ENCODE data around the gene LDB2.

The LDB2 gene

GRCh38 chr4:16884673-16885460, 13.6 kb downstream of the LDB2 start:
- TF ChIP-seq CTCF (IDR thresholded peaks at IDR 0.05; ENCODE audit: low read depth, low read length, missing control alignments), result no peak
- no peak overlapping the region for H3K4me3 ChIP-seq (ENCODE audit: low read depth, low read length)
- DNase-seq (ENCODE audit: low read depth), result no peak

DNA sequence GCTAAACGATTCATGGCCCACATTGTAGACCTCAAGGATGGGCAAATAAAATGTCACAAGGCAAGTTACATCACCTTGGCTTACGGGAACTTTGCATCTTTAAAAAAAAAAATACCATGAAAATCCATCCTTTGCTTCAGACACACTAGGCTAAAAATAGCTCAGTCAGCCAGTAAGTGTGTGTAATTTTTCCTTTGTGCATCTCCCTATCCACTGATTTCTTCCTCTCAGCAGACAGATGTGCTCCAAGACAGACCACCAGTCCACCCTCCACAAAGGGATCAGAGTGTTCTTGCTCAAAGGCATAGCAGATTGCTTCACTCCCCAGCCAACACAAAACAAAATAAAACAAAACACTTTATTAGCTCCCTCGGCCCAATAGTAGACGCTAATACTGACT, 14.6 kb downstream of the LDB2 start:
- DNase-seq (ENCODE audit: low read depth), result no peak
- no peak for TF ChIP-seq CTCF (IDR thresholded peaks at IDR 0.05; ENCODE audit: low read depth, low read length, missing control alignments)
- H3K4me3 ChIP-seq (ENCODE audit: low read depth, low read length), result no peak overlapping the region

DNA sequence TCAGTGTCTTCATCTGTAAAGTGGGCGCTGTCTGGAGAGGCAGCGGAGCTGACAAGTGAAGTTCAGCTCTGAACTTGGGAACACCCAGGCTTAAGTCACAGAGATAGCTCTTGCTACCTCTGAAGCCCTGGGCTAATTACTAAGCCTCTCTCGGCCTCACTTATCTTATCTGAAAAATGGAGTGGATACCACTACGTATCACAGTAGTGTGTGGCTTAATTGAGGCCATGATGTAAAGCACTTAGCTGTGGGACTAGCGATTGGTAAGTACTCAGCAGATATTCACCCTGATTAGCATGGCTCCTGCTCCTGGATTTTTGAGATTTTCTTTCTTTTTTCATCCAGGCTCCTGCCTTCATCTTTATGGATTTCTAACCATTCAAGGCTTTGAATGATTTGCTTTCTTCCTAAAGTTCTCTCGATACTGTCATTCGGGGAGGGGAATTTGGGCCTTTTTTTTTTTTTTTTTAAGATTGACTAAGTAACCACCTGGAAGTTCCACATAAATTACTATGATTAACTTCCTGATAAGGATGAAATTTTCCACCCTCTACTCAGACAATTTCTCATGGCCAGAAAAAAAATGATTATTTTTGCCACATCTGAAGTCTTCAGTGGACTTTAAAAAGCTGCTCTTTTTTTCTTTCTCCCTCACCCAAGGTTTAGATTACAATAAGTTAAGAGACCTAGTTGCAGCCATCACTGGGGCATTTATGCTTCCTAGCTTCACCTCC, 17.1 kb downstream of the LDB2 start:
- H3K4me3 ChIP-seq (ENCODE audit: low read depth, low read length), result no peak overlapping the region
- no peak for DNase-seq (ENCODE audit: low read depth)
- TF ChIP-seq CTCF (IDR thresholded peaks at IDR 0.05; ENCODE audit: low read depth, low read length, missing control alignments), result no peak

DNA sequence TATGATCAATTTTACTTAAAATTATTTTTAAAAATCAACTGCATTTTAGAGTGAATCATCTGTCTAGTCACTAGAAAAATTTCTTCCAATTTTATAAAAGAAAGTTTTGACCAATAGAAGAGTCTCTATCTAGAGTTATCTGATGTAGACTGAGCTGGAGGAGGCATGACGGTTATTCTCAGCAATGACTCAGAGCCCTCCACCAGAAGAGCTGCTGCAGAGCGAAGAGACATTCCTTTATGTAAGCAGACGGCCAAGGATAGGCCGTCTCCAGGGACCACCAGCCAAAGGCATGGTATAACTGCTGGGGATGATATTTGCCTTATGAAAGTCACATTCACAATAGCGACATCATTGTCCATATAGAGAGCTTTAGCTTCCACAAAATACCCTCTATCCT, 23.0 kb downstream of the LDB2 start:
- TF ChIP-seq CTCF (IDR thresholded peaks at IDR 0.05; ENCODE audit: low read depth, low read length, missing control alignments), result no peak
- DNase-seq (ENCODE audit: low read depth), result no peak
- no peak overlapping the region for H3K4me3 ChIP-seq (ENCODE audit: low read depth, low read length)

- DNase-seq (ENCODE audit: low read depth), result no peak
- TF ChIP-seq CTCF (IDR thresholded peaks at IDR 0.05; ENCODE audit: low read depth, low read length, missing control alignments), result no peak
- H3K4me3 ChIP-seq (ENCODE audit: low read depth, low read length), result no peak overlapping the region
These were observed 28.7 kb downstream of the LDB2 start for GRCh38 chr4:16869594-16870245.

DNA sequence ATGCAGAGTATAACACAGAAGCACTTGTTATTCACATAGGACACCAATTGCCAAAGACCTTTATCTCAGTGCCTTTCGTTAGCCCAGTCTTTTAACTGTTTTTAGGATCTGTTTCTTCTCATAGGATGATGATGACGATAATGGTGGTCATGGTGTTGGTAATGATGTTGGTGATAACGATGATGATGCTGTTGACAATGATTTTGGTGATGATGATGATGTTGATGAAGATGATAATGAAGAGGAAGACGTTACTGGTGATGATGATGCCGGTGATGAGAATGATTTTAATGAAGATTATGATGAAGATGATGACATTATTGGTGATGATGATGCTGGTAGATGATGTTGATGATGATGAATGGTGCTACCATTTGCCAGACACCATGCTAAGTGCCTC, 29.8 kb downstream of the LDB2 start:
- no peak overlapping the region for H3K4me3 ChIP-seq (ENCODE audit: low read depth, low read length)
- DNase-seq (ENCODE audit: low read depth), result no peak
- no peak for TF ChIP-seq CTCF (IDR thresholded peaks at IDR 0.05; ENCODE audit: low read depth, low read length, missing control alignments)
